GM21723 (cell line): ENCODE data around the gene OR6K2.
"Not testable (repeated sequence)": the region's sequence is repeated elsewhere in the genome, so short reads cannot be mapped to it uniquely, and the experiment has no call there.

ENCODE experiments used
- ATAC-seq: cut with Tn5 transposase; IDR thresholded peaks from one replicate; pipeline ENCODE4 v1.9.1; 2021; ENCODE audit warnings: mild to moderate bottlenecking, moderate library complexity; ENCODE audit not compliant: unreplicated experiment

Gene OR6K2, protein sequence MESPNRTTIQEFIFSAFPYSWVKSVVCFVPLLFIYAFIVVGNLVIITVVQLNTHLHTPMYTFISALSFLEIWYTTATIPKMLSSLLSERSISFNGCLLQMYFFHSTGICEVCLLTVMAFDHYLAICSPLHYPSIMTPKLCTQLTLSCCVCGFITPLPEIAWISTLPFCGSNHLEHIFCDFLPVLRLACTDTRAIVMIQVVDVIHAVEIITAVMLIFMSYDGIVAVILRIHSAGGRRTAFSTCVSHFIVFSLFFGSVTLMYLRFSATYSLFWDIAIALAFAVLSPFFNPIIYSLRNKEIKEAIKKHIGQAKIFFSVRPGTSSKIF

DNA sequence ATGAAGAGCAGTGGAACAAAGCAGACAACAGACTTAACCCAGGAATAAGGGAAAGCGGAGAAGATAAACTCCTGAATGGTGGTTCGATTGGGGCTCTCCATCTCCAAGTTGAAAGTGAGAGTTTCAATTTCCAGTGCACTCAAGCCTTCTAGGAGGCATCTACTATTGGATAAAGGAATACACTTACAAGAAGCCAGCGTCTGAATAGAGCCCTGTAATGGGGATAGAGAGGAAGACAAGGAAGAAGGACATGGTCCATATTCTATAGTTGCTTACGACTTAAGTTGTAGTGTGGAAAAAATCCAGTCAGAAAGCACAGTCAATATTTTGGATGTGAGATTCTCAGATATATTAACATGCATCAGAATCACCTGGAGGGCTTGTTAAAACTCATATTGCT lies at the start of gene OR6K2:
OR6K2 (minus strand) TSS at position 101 of the 400 bp plus-strand sequence; CDS start at position 101, 0 bp downstream.
- no peak for ATAC-seq

DNA sequence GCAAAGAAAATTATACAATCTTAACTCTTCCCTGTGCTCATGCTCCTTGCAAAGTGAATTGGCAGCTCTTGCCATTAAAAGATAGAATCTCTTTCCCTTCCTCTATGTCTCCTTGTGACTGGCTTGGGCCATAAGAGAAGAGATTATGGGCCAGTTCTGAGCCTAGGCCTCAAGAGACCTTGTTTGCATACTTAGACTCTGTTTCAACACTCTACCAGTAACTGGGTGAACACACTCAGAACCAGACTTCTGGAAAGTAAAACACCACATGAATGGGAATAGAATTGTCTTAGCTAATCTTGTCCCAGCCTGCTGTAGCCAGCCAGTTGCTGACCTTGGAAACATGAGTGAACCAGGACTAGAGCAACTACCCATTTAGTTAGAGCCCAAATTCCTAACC lies 35.4 kb upstream of the OR6K2 start:
- no peak for ATAC-seq

DNA sequence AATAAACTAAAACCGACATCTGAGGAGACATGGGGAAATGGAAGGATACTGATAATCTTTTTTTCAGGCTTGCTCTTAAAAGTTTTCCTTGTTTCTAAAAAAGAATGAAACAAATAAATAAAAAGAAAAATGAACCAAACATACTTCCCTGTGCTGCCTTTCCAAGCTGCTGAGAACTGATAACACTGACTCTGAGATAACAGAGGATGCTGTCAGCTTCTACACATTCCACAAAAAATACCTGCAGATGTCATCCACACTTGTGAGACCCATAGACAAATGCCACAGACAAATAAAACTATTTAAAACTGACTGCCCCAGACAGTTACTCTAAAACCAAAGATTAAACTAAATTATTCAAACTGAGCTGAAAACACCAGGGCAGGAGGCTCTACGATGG lies 32.1 kb upstream of the OR6K2 start:
- ATAC-seq = no peak

DNA sequence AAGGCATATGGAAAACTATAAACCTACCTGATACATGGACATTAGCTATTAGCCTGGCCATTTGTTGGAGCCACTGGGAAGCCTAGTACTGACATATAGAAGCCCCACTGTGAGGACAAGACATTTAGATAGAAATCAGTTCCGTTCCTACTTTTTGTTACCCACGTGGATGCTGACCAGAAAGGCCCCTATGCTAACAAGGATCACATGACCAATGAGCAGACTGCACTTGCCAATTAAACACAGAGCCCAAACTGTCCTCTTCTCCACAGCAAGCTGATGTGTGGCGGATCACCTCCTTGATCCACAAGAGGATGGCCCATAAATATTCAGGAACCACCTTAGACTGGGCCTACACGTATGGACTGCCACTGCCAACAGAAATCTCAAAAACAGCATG lies 31.3 kb upstream of the OR6K2 start:
- ATAC-seq = no peak

DNA sequence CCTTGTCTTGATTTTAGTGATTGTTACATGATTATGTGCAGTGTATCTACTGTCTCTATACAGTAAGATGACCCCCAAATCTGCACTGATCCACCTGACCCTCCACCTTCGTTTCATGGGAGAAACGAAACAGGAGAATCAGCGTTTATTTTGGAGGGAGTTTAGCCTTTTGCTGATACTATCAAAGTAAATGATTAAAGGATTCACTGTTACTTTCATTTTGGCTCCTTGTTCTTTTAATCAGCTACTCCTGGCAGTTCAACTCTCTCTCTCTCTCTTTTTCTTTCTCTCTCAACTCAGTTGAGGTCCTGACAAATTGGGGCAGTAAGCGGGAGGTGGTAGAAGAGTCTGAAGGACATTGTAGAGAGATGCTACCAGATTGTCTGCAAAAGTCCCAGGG lies 30.0 kb upstream of the OR6K2 start:
- ATAC-seq = no peak

DNA sequence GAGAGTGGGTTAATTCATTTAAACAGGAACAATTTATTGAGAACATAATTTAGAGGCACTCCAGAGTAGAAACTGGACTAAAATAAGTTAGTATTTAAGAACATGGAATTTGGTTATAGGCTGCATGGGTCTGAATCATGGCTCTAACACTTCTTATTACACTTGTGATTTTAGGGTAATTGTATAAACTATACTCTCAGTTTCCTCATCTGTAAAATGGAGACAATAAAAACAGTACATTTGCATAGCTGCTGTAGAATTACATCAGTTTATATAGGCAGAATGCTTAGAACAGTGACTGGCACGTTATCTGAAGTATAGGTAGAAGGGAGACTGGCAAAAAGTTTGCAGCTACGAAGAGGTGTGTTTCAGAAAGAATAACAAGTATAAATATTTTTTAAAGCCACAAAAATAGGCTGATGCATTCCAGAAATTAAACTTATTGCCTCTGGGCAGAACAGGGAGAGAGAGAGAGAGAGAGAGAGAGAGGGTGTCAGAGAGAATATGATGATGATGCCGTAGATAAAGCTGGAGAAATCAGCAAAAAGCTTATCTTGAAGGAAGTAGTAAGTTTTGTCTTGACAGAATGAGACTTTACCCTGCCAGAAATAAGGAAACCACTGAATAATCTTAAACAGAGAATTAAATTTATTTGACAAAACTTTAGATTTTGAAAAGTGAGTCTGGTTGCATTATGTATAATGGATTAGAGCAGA lies 28.2 kb upstream of the OR6K2 start:
- no peak for ATAC-seq

DNA sequence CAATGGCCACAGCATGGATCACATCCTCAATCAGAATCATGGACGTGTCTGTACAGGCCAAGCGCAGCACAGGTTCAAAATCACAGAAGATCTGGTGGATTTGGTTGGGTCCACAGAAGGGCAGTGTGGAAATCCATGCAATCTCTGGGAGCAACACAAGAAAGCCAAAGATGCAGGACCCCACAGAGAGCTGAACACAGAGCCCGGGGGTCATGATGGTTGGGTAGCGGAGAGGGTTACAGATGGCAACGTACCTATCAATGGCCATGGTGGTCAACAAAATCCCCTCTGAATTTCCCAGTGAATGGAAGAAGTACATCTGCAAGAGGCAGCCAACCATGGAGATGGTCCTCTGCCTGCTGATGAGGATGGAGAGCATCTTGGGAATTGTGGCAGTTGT lies 24.0 kb upstream of the OR6K2 start:
- no peak for ATAC-seq

DNA sequence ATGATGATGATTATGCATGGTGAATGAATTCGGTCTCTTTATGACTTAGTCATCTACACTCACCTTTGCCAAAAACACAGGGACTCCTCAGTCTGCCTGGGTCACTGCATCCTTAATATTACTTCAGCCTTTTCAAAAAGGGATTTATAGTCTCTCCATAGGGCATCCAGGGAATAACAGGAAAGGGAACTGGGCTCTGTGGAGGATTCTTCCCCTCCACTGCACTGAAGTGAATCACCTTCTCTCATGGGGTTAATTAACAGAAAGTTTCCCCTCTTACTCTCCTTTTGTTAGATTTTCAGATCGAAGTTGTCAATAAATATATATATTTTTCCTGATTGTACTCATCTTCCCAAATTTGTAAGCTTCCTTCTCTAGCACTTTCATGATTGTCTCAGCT lies 20.2 kb upstream of the OR6K2 start, which contains the start of gene OR6K3:
OR6K3 (minus strand) TSS at position 101 of the 400 bp plus-strand sequence. CDS start 2,605 bp downstream, outside the sequence.
- ATAC-seq = no peak

DNA sequence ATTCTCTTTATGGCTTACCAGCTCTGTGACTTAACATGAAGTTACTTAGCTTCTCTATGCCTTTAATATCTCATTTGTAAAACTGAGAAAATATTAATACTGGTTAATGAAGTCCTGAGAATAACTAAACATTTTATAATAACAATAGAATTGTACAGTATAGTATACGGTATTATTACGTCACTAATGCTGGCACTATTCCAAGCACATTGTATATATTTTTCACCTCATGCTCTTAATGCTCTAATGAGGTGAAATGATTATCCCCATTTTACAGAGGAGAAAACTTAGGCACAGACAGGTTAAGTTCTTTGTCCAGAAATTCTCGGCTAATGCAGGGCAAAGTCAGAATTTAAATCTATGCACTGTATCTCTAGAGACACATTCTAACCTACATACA lies 19.2 kb upstream of the OR6K2 start:
- no peak for ATAC-seq

DNA sequence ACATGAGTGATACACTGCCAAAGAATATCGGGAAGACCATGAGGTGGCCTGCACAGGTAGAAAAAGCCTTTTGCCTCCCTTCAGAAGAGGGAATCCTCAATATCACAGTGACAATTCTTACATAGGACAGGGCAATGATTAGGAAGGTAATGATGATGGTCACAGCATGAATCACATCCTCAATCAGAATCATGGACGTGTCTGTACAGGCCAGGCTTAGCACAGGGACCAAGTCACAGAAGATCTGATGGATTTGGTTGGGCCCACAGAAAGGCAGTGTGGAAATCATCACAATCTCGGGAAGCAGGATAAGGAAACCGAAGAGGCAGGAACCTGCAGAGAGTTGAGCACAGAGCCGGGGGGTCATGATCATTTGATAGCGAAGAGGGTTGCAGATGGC lies 16.9 kb upstream of the OR6K2 start:
- ATAC-seq = no peak

DNA sequence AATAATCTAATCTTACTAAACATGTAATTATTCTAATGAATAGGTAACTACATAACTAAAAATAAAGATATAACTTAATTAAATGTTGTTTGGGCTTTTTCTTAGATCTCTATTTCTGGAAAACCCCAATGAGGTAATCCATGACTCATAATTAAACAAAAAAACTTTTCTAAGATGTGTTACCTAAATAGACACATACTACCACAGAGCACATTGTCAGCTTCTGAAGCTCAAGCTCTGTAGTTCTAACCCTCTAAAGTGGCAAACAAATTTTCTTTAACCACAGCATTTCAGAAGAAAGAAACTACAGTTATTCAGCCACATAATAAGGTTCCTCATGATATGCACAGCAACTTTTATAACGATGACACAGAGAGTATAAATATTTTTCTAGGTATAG lies 15.9 kb upstream of the OR6K2 start:
- no peak for ATAC-seq

DNA sequence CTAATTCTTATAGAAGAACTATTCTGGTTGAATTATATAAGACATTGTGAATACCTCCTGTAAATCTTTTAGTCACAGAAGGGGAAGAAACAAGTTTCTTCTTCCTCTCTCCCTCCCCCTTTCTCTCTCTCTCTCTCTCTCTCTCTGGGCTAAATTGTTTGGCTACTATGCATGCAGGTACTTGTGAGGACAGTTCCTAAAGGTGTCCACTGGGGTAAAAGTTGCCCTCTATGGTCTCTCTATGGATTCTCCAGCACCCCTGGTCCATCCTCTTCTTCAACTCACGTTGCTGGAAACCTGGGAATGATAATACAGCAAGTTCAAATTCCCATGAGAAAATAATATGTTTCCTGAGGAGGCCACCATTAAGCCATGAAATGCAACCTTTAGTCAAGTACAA lies 14.3 kb upstream of the OR6K2 start:
- no peak for ATAC-seq

DNA sequence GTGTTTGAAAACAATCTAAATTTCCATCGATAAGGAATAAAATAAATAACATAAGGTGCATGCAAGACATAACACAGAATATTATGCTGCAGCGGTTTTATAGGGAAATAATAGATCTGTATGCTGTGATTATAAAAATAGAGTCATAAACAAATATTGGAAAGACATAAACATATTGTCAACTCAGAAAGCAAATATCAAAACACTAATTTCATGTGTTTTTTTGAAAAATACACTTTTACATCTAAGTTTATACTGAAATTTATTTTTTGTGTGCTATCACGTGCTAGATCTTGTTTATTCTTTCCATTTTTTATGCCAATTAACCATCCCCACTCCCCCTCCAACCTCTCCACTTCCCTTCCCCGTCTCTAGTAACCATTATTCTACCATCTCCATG lies 10.6 kb upstream of the OR6K2 start:
- no peak for ATAC-seq

DNA sequence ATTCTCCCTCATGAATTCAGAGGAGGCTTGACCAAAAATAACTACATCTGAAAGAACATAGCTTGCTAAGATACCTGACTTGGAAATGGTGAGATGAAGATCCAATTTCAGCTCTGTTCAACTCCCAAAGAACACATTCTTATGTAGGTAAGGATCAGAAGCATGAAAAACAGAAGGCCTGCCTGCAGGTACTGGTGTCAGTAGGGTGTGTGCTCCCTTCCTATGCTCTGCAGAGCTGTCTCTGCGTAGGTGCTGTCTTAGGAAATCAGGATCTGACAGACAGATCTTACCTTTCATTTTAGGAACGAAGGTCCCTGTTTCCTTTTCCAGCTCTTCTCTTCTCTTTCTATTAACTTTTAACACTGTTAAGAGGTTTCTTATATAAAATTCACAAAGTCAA lies 5.6 kb upstream of the OR6K2 start:
- ATAC-seq = no peak

DNA sequence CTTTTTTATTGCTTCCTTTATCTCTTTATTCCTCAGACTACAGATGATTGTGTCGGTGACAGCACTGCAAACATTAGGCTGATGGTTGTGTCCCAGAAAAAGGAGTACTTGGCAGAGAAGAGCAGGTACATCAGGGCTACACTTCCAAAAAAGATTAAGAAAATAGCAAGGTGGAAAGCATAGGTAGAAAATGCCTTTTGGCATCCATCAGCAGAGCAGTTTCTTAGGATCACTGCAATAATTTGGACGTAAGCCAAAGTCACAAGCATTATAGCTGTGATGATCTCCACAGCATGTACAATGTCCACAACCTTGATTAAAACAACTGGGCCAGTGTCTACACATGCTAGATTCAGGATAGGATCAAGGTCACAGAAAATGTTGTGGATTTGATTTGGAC lies 5.9 kb downstream of the OR6K2 start:
- ATAC-seq = no peak

DNA sequence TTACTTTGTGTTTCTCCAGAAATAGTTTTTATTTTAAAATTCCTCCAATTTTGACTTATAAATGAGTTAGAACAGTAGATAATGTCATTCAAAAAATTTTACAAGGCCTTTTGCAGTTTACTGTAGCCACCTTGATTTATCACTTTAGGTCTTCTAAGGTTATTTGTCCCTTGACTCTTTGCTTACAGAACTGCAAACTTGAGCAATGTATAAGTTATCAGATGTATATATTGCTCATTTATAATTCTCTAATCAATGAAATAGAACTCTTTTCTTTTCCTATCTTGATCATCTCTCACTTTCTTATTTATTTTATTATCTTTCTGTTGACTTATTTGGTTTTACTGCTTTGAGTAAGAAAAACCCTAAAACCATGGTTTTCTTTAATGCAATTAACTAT lies 8.1 kb downstream of the OR6K2 start:
- no peak for ATAC-seq

DNA sequence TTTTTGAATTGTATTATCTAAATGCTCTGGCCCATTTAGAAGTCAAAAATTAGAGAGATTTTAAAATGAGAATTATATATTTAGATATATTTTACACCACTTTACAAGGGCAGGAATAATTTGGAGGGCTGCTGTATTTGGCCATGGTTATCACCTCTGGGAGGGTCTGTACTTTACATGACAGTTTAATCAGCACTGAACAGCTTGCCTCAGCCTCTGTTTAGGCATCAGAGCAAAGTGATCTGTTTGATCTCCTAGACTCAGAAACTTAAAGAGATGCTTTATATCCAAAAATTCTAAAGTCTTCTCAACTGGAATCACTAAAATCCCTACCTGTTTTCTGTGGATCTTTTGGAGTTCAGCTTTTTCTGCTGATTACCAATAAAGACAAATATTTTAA lies 8.5 kb downstream of the OR6K2 start:
- no peak for ATAC-seq

DNA sequence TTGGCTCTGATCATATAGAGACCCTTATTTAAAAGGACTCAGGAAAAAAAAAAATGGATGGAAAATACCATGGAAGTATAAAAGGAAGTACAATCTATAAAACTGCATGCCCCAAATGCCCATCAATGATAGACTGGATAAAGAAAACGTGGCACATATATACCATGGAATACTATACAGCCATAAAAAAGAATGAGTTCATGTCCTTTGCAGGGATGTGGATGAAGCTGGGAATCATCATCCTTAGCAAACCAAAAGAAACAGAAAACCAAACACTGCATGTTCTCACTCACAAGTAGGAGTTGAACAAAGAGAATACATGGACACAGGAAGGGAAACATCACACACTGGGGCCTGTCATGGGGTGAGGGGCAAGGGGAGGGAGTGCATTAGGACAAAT lies 9.3 kb downstream of the OR6K2 start:
- ATAC-seq = not testable (repeated sequence)

DNA sequence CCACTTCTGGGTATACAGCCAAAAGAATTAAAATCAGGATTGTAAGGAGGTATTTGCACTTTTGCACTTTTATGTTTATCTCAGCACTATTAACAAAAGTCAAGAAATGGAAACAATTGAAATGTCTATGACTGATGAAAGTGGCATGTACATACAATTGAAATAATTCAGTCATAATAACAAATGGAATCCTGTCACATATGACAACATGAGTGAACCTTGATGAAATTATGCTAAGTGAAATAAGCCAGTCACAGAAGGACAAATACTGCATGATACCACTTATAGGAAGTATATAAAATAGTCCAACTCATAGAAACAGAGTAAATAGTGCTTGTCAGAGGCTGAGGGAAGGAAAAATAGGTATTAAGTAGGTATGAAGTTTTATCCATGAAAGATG lies 10.6 kb downstream of the OR6K2 start:
- no peak for ATAC-seq

DNA sequence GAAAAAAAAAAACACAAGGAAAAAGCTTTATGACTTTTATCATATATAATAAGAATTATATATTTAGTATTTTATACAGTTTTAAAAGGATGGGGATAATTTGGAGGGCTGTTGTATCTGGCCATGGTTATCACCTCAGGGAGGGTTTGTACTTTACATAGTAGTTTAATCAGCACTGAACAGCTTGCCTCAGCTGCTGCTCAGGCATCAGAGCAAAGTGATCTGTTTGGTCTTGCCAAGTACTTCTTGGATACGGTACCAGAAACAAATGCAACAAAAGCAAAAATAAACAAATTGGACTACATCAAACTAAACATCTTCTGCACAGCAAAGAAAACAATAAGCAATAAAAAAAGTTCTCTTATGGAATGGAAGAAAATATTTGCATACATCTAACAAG lies 11.3 kb downstream of the OR6K2 start:
- no peak for ATAC-seq

DNA sequence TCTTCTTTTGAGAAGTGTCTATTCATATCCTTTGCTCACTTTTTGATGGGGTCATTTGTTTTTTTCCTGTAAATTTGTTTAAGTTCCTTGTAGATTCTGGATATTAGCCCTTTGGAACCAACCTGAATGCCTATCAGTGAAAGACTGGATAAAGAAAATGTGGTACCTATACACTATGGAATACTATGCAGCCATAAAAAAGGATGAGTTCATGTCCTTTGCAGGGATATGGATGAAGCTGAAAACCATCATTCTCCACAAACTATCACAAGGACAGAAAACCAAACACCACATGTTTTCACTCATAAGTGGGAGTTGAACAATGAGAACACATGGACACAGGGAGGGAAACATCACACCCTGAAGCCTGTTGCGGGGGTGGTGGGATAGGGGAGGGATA lies 12.1 kb downstream of the OR6K2 start:
- ATAC-seq = not testable (repeated sequence)

DNA sequence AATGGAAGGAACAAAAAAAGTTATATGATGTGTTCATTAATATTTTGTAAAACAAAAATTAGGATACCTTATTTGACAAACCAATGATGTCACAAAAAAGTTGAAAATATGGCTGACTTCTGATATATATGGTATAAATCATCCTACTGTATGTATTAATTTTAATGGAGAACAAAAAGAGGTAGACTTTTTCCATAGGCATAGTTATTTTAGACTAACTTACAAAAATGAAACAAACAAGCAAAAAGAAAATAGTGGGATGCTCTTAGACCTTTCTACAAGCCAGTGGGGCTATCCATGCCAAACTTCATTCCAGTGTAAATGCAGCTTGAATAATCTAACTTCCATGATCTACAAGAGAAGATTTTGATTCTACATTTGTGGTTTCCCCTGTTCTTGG lies 13.4 kb downstream of the OR6K2 start:
- no peak for ATAC-seq
